ENCODE measurements around the gene REPS1. TPM values are rescaled to one million over a fixed set of nuclear protein-coding genes. Genes with fewer than 3 reads are reported as not detected.

The REPS1 gene
- total and polyA plus RNA-seq, 2 donors (not counting 1 experiment from before 2014, with no cell fraction given), result 38.1 to 57.1 TPM

GRCh38 chr6:138972226-138972665, 15.8 kb downstream of the REPS1 start:
- Histone ChIP-seq H3K9ac (ENCODE audit: low read length) (no peak overlapping the region), H3K27ac (ENCODE audit: low read length in 2 of 2) (no peak overlapping the region), H4K20me1 (ENCODE audit: control insufficient read depth, insufficient read depth, low read length, poor library complexity, severe bottlenecking) (peaks cover 71% of the 10 kb centered on the region), H3K4me1 (ENCODE audit: control insufficient read depth in 2 of 2, insufficient read depth in 2 of 2, low read length in 2 of 2) (peaks cover 6 to 19% of the 10 kb centered on the region in 2 donors), H3K4me2 (replicated peaks; ENCODE audit: low read depth, low read length, poor library complexity, severe bottlenecking) (no peak overlapping the region), H3K36me3 (replicated peaks in 1 of 2; ENCODE audit: control extremely low read depth in 1 of 2, control insufficient read depth in 1 of 2, extremely low read depth in 1 of 2, insufficient read depth in 2 of 2, low read length in 1 of 2) (no peaks in the 10 kb centered on the region), H2AFZ (ENCODE audit: insufficient read depth, low read depth, low read length, poor library complexity, severe bottlenecking) (no peak overlapping the region), H3K9me3 (ENCODE audit: control extremely low read depth in 1 of 3, control insufficient read depth in 2 of 3, insufficient read depth in 1 of 3, low read length in 2 of 3) (no peaks in the 10 kb centered on the region), H3K4me3 (ENCODE audit: control extremely low read depth in 1 of 5, extremely low read depth in 1 of 5, insufficient read depth in 1 of 5, low read depth in 2 of 5, low read length in 4 of 5) (no peak overlapping the region), H3K79me2 (ENCODE audit: control insufficient read depth, insufficient read depth, low read length) (peaks cover 100% of the 10 kb centered on the region), H3K27me3 (replicated peaks in 1 of 4; ENCODE audit: control extremely low read depth in 1 of 4, control insufficient read depth in 3 of 4, insufficient read depth in 4 of 4, low read length in 3 of 4) (no peaks in the 10 kb centered on the region)
- no CpG with 5 or more reads among the region's 3 CpGs for WGBS (ENCODE audit: insufficient coverage)
- H3K4me1 Mint-ChIP-seq, result peaks cover 67% of the 10 kb centered on the region
- H3K4me3 Mint-ChIP-seq, result no peak overlapping the region
- ATAC-seq (ENCODE audit: low read depth) (no peak), DNase-seq (no peak)
- intact Hi-C loops (cut with micrococcal nuclease), result no loop called here
- no peaks in the 10 kb centered on the region for H3K9me3 Mint-ChIP-seq (ENCODE audit: insufficient read depth)
- ChIA-PET CTCF (interaction anchor here (2.7 kb wide), 1 partner anchor 17 kb away, joined by 6 read pairs; no protein-coding TSS in a partner anchor), POLR2A (interaction anchor here (0.7 kb wide), 1 partner anchor 14 kb away, joined by 3 read pairs; no protein-coding TSS in a partner anchor)
- H3K27ac Mint-ChIP-seq, result no peak overlapping the region
- TF ChIP-seq CTCF (IDR thresholded peaks at IDR 0.05), result no peak
- no peak for TF ChIP-seq EZH2 (IDR thresholded peaks at IDR 0.05; ENCODE audit: borderline replicate concordance, insufficient read depth, low read depth, low read length, poor library complexity, severe bottlenecking)
- no peaks in the 10 kb centered on the region for H3K27me3 Mint-ChIP-seq

GRCh38 chr6:138971601-138972000, 16.5 kb downstream of the REPS1 start:
- POLR2A ChIA-PET, result interaction anchor here (0.7 kb wide), 1 partner anchor 58 kb away, joined by 3 read pairs; no protein-coding TSS in a partner anchor
- H3K4me3 ChIP-seq (ENCODE audit: control extremely low read depth in 1 of 5, extremely low read depth in 1 of 5, insufficient read depth in 1 of 5, low read depth in 2 of 5, low read length in 4 of 5), result no peak overlapping the region
- Mint-ChIP-seq H3K4me1 (peaks cover 64% of the 10 kb centered on the region), H3K27ac (no peak overlapping the region), H3K9me3 (ENCODE audit: insufficient read depth) (no peaks in the 10 kb centered on the region), H3K27me3 (no peaks in the 10 kb centered on the region), H3K4me3 (no peak overlapping the region)
- peaks cover 71% of the 10 kb centered on the region for H4K20me1 ChIP-seq (ENCODE audit: control insufficient read depth, insufficient read depth, low read length, poor library complexity, severe bottlenecking)
- intact Hi-C loops (cut with micrococcal nuclease), result no loop called here
- CTCF ChIA-PET, result interaction anchor here (2.7 kb wide), 1 partner anchor 17 kb away, joined by 6 read pairs; no protein-coding TSS in a partner anchor
- H3K27ac ChIP-seq (ENCODE audit: low read length in 2 of 2), result no peak overlapping the region
- DNase-seq (no peak), ATAC-seq (ENCODE audit: low read depth) (no peak)
- no peaks in the 10 kb centered on the region for H3K9me3 ChIP-seq (ENCODE audit: control extremely low read depth in 1 of 3, control insufficient read depth in 2 of 3, insufficient read depth in 1 of 3, low read length in 2 of 3)
- no peak for TF ChIP-seq EZH2 (IDR thresholded peaks at IDR 0.05; ENCODE audit: borderline replicate concordance, insufficient read depth, low read depth, low read length, poor library complexity, severe bottlenecking)
- no peak for TF ChIP-seq CTCF (IDR thresholded peaks at IDR 0.05)
- WGBS (ENCODE audit: insufficient coverage), result no CpG with 5 or more reads among the region's 3 CpGs
- peaks cover 6 to 19% of the 10 kb centered on the region in 2 donors for H3K4me1 ChIP-seq (ENCODE audit: control insufficient read depth in 2 of 2, insufficient read depth in 2 of 2, low read length in 2 of 2)
- H3K27me3 ChIP-seq (replicated peaks in 1 of 4; ENCODE audit: control extremely low read depth in 1 of 4, control insufficient read depth in 3 of 4, insufficient read depth in 4 of 4, low read length in 3 of 4), result no peaks in the 10 kb centered on the region
- H2AFZ ChIP-seq (ENCODE audit: insufficient read depth, low read depth, low read length, poor library complexity, severe bottlenecking), result no peak overlapping the region
- no peaks in the 10 kb centered on the region for H3K36me3 ChIP-seq (replicated peaks in 1 of 2; ENCODE audit: control extremely low read depth in 1 of 2, control insufficient read depth in 1 of 2, extremely low read depth in 1 of 2, insufficient read depth in 2 of 2, low read length in 1 of 2)
- no peak overlapping the region for H3K9ac ChIP-seq (ENCODE audit: low read length)
- H3K79me2 ChIP-seq (ENCODE audit: control insufficient read depth, insufficient read depth, low read length), result peaks cover 100% of the 10 kb centered on the region
- no peak overlapping the region for H3K4me2 ChIP-seq (replicated peaks; ENCODE audit: low read depth, low read length, poor library complexity, severe bottlenecking)
